HG03175 (cell line): ENCODE data around the gene CADM2.

Source experiments
- ATAC-seq: cut with Tn5 transposase; IDR thresholded peaks from one replicate; pipeline ENCODE4 v1.9.1; 2021; ENCODE audit warnings: mild to moderate bottlenecking, moderate library complexity; ENCODE audit not compliant: unreplicated experiment

Gene CADM2

GRCh38 chr3:84983490-84983889 is 24.7 kb downstream of the CADM2 start:
- no peak for ATAC-seq

DNA sequence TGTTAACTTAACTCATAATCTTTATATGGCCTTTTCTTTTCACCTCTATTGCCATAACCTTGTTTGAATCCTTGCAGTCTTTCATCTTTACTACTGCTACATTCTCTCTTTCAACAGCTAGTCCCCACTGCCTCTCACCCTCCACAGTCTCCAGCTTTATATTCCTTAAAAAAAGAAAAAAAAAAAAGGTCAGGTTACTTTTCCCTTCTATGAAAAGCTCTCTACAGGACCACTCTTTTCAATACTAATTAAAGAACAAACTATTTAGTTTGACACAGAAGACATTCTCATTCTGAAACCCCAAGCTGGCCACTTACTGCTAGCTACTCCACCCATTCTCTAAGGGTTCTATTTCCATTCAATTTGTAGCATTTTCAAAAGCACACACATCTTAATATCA is 25.6 kb downstream of the CADM2 start:
- no peak for ATAC-seq

- no peak for ATAC-seq
Observed at GRCh38 chr3:84985795-84986194, 27.0 kb downstream of the CADM2 start.

DNA sequence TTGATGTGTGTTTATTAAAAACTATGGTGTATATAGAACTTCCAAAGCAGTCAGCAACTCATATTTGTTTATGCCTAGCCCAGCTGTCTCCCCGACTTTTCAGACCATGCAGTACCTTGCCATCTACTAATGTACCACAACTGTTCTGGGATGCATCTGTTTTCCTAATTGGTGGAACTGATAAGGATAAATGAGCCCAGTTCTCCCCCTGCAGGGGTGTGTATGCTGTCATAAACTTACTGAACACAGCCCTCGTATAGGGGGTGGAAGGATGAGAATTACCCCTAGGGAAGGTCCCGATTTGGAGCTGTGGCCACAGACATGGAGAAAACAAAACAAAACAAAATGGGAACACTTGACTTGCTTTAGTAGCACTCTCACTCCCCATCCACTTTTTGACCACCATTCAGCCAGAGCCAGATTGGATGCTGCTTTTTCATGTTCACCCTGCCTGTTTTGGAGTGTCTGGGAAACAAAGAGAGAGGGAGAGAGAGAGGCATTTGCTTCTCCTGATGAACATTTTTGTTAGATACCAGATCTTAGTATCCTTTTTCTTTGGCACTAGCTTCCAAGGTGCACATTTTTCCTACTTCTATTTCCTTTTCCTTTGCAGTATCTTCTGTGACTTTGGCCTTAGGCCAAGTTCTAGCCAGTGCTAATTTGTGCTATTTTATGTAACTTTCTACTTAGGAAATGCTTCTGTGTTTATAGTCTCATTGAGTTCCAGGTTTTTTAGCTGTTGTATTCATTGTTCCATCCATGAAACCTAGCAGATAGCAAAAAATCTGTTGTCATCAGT is 29.1 kb downstream of the CADM2 start:
- ATAC-seq: no peak

DNA sequence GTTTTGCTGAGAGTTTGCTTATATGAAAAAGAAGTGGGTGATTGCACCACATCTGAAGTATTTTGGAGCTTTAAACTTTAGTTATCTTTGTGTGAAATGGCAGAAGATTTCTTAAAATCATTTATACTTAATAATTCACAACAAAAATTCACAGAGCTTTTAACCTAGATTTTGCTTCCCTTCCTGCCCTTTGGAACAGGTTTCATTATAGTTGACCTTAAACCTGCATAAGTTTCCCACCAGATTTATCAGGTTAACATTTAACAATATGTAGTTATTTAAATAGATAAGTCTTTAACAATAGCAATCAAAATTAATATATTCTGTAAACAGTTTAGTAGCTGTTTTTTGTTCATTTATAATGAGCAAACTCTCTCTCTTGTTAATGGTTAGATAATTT is 30.3 kb downstream of the CADM2 start:
- no peak for ATAC-seq

DNA sequence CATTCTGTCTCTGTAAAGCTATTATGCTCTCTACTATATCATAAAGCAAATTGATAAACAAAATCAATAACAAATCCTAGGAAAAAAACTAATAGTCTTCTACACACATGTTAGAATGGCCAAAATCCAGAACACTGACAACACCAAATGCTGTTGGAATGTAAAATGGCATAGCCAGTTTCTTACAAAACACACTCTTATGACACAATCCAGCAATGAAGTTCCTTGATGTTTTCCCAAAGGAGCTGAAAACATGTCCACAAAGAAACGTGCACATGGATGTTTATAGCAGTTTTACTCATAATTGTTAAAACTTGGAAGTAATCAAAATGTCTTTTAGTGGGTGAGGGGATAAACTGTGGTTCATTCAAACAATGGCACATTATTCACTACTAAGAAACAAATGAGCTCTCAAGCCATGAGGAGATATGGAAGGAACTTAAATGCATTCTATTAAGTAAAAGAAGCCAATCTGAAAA is 32.7 kb downstream of the CADM2 start:
- ATAC-seq: no peak

GRCh38 chr3:84993956-84994355 is 35.2 kb downstream of the CADM2 start:
- ATAC-seq: no peak

- no peak for ATAC-seq
Observed at GRCh38 chr3:84998545-84998944, 39.8 kb downstream of the CADM2 start.

DNA sequence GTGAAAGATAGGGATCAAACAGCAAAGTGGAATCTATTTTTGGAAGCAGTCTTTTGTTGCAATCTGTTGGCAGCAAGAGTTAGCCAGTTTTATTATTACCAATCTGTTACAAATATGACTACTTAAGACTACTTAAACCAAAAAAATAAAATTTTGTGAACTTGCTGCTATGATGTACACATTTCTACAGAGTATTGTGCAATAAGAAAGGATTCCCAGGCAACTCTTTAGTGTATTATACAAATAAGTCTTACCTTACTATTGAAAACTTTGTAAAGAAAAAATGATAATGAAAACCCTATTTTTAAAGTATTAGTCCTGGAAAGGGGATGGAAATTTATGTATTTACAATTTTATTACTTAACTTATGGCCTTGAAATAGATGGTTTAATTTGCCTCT is 44.7 kb downstream of the CADM2 start:
- no peak for ATAC-seq

DNA sequence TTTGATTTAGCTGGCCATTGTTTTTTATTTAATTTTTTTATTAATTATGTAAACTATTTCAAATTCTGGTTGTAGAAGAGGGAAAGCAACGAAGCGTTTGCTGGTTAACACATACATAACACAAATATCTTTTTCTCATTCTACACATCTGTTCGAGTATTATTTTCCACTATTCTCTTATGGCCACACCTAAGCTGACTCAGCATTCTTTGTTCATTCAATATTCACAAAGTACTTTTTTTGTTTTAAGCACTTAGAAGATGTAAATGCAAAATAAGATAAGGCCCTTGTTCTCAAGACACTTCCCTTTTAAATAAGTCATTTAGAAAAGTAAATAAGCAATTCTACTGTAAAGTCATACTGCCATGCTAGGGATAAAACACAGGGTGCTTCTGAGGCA is 45.4 kb downstream of the CADM2 start:
- no peak for ATAC-seq

DNA sequence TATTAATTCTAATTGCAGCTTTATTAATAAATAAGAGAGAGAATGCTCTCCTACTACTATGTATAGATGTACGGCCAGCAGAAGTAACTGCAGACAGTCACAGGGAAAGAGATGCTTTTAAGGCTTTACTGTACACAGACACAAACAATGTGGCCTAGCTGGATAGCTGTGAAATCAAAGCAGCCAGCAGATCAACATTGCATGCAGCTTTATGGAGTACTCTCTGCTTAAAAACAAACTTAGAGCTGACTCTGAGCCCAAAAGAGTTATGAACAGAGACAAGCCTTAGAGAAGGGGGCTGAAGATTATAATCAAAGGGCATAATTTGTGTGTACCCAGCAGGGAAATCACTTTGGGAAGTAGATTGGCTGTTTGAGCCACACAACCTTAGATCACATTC is 47.2 kb downstream of the CADM2 start:
- ATAC-seq: no peak

DNA sequence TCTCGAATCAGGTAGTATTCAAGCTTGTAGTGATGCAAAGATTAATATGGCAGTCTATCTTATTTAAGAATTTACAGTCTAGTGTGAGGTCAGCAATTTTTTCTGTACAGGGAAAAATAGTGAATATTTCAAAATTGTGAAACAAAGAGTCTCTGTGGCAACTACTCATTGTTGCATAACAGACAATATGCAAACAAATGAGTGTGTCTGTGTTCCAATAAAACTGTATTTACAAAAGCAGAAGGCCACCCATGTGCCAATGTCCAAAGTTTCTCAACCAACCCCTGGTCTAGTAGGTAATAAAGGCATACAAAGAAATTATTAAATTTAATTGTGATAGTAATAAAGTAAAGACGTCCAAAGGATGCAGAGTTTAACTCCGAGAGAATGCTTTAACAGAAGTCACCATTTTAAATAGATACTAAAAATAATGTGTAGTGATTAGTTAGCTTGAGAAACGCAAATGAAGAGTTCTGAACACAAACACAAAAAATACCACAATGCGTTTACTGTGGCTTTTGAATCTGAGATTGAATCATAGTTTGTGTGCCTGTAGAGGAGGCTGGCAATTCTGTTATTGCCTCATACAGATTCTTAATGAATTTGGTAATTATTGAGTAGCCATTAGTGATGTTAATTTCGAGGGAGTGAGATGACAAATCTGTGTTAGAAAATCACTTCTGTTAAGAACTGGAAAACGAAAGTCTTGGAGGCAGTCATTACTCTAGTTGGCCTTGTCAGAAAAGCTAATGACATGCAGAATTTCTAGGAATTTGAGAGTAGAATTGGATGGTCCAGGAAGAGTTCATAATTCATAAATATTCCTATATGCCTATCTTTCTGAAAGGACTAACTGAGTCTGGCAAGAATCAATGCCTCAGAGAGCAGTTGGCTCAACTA is 48.7 kb downstream of the CADM2 start:
- ATAC-seq: no peak

DNA sequence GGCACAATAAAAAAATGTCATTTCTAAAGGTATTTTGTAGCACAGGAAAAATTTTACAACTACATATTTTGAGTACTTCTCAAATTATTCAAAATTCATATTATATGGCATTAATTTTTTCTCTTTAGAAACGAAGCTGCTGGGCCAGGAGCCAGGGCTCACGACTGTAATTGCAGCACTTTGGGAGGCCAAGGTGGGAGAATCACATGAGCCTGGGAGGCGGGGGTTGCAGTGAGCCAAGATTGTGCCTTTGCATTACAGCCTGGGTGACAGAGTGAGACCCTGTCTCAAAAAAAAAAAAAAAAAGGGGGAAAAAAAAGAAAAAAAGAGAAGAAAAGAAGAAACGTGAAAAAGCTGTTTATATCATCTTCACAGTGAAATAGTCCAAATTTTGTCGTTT is 62.0 kb downstream of the CADM2 start:
- ATAC-seq: no peak

GRCh38 chr3:85030052-85030451 is 71.3 kb downstream of the CADM2 start:
- ATAC-seq: no peak

DNA sequence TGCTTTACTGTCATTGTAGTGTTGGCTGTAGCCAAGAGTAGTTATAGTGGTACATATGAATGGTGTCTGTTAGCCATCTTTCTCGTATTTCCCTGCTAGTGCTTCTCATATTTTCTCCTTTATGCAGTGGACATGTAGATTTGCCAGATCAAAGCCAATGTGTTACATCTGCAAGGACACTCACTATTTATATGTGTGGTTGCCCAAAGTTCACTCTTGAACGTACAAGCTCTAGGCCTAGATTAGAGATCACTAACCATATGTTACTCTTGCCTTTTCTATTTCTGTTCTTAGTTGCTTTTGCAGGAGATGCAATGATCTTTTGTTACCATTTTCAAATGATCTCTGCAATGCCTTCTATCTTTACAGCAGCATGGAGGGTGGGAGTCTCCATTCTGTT is 78.4 kb downstream of the CADM2 start:
- ATAC-seq: no peak

DNA sequence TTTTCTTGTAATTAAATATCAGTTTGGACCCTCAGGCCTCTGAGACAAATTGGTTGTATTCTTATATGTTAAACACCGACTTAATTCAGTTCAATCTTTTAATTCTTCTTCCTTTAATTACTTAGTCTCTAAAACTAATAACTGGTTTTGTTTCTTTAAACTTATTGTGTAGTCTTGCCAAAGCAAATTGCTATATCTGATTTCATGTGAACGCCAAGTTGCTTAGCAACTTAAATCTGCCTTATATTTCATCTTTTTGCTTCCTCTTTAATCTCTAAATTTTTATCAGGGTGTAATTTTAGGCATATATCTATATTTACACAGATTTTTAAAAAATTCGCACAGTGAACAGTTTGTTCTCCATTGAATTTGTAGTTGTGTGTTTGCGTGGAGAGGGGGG is 82.2 kb downstream of the CADM2 start:
- no peak for ATAC-seq

DNA sequence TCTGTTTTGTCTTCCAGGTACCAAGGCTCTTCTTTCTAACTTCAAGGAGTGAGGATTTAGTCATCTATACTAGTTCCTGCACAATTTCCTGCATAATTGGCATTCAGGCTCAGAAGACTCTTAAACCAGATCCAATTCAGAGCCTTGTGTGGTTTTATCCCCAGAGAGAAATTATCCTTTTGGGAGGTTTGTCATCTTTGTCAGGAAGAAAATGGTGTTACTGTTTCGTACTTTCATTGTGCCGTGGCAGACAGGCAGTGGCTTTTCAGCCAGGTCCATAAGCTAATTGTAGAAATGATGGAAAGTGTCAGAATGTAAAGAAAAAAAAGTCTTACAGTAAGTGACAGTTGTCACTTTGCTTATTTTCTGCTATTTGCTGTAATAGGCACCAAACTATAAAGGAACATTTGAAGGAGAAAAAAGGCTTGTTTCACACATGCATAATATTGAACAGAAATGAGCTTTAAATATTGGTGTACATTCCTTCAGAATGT is 82.8 kb downstream of the CADM2 start:
- ATAC-seq: no peak

DNA sequence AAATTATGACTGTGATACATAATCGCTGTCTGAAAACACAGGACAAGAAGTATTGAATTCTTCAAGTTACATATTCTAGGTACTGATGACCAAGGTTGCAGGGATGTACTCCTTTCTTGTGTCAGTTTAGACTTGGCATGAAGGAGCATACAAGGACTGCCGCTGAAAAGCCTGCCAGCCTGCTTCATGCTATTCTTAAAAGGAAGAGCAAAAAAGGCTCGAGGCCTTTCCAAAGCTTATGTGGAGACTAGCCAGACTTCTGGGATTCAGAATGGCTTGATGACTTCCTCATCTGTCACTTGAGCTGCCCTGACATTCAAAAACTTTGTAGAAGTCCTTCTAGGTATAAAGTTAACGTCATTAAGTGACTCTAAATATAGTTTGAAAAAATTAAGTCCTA is 92.0 kb downstream of the CADM2 start:
- ATAC-seq: no peak

- no peak for ATAC-seq
Observed at GRCh38 chr3:85051786-85052185, 93.0 kb downstream of the CADM2 start.

DNA sequence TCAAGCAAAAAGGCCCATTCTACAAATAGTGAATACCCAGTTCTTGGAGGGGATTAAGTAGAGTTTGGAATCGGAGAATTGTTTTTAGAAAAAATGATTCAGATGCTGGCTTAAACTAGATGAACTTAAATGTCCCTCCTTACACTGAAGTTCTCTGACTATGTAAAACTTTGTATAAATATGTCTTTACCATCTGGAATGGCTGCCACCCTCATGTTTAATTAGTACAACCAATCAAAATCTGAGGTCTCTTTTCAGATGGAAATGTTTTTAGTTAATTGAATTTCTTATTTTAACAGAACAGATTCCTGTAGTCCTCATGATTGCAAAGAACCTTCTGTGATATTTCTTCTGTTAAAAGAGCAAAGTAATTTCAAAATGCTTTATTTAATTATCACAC is 94.8 kb downstream of the CADM2 start:
- no peak for ATAC-seq

- no peak for ATAC-seq
Observed at GRCh38 chr3:85054579-85054978, 95.8 kb downstream of the CADM2 start.

GRCh38 chr3:85068911-85069310 is 110.1 kb downstream of the CADM2 start:
- no peak for ATAC-seq
